D721Med (cell line): ENCODE measurements around the gene ERP27.
A peak's percentile ranks its signal among the peaks of the same experiment; 100 is the strongest.

Experiments
- DNase-seq: peaks from one replicate; pipeline ENCODE4 v3.0.0; 2011; ENCODE audit warnings: low spot score; ENCODE audit not compliant: insufficient read length
- FAIRE-seq: peaks from 2 replicates; lab custom pipeline; 2011; peaks lifted over from hg19 to GRCh38; lab: Jason Lieb, UNC
- TF ChIP-seq, protein P1 (sequence below): IDR thresholded peaks from 2 replicates; pipeline ENCODE4 v1.5.1; 2012; ENCODE audit warnings: mild to moderate bottlenecking, control low read depth; ENCODE audit not compliant: insufficient read depth; ENCODE audit errors: missing control alignments

The ERP27 gene

DNA sequence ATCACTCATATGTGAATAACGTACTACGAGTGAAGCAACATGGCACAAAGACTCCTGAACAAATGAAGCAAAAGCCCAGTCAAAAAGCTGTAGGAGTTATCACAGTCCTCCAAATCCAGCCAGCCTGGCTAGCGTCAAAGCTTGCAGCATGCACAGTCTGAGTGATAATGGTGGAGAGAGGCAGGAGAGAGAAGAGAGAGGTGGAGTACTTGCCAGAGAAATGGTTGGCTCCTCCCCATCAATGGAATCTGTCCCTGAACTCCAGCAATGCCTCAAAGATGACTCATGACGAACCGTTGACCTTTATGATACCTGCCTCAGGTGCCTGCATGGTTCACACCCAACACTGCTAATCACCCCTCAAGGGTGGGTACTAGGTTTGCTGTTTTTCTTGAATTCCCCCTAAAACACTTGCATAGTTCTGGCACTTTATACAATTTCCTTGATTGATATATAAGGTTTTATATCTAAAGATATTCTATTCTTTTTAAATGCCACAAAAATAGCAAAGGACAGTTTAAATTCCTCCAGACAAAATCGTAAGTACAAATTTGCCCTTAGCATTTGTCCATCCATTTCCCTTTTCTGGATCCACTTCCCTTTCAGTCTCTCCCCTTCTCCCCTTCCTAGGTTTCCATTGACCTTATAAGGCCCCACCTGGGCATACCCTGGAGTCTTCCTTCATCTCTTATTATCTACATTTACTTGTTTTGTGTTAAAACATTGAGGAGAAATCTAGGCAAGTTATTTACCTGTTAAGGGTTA lies 12.8 kb upstream of the ERP27 start:
- TF ChIP-seq, protein P1, sequence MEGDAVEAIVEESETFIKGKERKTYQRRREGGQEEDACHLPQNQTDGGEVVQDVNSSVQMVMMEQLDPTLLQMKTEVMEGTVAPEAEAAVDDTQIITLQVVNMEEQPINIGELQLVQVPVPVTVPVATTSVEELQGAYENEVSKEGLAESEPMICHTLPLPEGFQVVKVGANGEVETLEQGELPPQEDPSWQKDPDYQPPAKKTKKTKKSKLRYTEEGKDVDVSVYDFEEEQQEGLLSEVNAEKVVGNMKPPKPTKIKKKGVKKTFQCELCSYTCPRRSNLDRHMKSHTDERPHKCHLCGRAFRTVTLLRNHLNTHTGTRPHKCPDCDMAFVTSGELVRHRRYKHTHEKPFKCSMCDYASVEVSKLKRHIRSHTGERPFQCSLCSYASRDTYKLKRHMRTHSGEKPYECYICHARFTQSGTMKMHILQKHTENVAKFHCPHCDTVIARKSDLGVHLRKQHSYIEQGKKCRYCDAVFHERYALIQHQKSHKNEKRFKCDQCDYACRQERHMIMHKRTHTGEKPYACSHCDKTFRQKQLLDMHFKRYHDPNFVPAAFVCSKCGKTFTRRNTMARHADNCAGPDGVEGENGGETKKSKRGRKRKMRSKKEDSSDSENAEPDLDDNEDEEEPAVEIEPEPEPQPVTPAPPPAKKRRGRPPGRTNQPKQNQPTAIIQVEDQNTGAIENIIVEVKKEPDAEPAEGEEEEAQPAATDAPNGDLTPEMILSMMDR = no peak
- no peak for FAIRE-seq
- DNase-seq = no peak

DNA sequence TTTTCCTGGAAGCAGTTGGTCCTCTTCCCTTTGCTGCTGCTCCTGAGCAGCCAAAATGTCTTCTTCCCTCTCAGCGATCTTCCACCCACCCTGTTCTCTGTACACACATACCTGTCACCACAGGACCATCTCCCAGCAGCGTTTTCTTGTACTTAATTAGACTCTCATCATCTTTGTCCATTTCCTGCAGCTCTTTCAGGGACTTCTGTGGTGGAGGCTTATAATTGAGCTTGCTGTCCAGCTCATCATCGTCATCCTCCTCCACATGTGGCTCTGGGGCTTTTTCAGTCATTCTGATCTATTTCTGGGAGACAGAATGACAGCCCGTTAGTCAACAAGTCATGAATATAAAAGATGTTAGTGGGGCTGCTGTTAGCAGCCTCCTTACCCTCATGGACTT lies 12.1 kb upstream of the ERP27 start:
- TF ChIP-seq, protein P1 = no peak
- FAIRE-seq = no peak
- no peak for DNase-seq

DNA sequence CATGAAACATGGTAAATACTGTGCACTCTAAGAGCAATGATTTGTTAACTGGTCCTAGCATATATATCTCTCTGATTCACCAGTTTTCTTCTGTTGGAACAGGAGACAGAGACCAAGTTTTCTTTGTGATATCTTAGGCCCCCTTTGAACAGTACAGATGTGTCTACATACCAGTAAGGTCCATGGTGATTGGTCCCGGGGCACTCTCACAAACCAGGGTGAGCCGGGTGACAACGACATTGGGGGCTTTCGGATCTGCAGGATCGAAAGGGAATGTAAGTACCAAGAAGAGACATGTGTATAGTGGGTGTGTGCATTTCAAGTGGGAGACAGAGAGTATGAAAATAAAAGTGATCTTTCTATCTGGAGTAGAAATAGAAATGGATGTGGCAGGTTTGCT lies 11.3 kb upstream of the ERP27 start:
- no peak for FAIRE-seq
- TF ChIP-seq, protein P1 = no peak
- DNase-seq = no peak

DNA sequence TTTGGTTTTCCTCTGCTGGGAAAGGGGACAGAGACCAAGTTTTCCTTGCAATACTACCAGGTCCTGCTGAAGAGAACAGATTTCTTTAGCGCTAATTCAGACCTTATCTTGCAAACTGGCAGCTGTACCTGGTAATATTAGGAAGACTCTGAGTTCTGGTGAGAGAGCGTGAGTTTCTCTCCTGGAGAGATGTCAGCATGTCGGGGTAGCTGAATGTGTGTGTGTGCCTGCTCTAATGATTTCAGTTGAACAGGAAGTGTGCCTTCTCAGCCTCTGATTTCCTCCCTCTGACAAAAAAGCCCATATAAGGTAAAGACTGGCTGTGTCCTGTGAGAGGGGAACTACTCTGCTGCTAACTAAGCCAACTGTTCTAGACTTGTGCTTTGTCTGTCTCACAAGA lies 10.3 kb upstream of the ERP27 start:
- TF ChIP-seq, protein P1 = no peak
- DNase-seq (no peak), FAIRE-seq (no peak)

DNA sequence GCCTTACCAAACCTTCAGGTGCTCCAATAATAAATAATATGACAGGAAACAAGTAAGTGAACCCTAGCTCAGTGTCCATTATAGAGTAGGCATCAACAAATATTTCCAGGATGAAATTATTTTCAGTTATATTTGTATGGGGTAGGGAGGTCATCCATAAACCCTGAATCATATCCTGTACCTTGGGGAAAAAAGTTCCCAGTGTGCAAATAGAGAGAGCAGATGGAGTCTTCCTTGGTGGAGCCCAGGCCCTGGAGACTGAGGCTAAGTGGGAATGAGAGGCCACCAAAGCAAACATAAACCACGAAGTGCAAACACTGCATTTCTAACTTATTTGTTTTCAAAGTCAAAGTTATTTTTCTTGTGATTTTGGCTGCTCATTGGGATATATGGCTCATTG lies 8.5 kb upstream of the ERP27 start:
- DNase-seq (no peak), FAIRE-seq (no peak)
- TF ChIP-seq, protein P1 = no peak

DNA sequence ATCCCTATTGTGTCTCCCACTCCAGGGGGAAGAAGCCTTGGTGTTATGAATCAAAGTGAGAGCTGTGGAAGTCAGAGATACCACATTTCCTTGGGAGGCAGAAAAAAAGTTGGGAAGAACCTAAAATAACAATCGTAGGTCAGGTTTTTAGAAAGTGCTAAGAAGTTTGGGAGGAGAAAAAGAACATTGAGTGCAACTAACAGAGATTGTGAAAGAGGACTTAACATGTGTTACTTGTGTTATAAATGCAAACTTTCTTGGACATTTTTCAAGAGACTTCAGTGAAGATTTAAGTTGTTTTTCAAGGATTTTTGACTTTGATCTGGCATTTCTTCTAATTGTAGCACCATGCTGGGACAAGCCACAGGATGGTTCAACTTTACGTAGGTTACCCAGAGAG lies 7.8 kb upstream of the ERP27 start:
- peak; percentile 35 for FAIRE-seq
- TF ChIP-seq, protein P1 = no peak
- no peak for DNase-seq

DNA sequence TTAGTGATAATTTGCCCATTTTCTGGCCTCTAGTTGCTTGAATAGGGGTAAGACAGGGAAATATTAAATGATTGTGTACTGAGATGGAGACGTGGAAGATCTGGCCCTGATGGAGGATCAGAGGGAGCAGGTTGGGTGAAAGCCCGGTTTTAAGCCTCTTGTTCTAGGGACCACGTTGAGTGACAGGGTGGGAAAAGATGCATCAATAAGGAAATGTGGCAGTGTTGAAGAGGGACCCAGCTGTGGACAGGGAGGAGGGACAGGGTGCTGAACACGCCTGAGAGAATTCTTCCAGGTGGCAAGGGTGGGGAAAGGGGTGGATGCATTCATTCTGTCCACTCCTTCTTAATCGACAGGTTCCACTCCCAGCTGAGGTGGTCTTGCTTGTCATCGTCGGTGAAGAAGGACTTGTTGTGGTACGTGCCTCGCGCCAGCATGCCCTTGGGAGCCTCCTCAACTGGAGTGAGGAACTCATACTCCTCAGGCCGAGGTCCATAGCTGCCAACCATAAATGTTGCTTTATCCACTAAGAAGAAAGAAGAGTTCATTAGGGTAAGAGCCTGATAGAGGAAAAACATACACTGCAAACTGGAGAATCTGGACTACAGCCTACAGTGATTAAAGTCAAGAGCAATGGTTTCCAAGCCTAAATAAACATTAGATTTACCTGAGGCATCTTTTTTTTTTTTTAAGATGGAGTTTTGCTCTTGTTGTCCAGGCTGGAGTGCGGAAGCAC lies 4.0 kb upstream of the ERP27 start:
- DNase-seq (no peak), FAIRE-seq (no peak)
- TF ChIP-seq, protein P1 = no peak
